Bronchial epithelial cell (primary cell): Measurements from ENCODE around the gene RNF40. TPM values are rescaled to one million over a fixed set of nuclear protein-coding genes. Genes with fewer than 3 reads are reported as not detected.

Source experiments
- DNase-seq: peaks from one replicate; pipeline ENCODE4 v3.0.0-alpha.2; 2010; ENCODE audit warnings: low read depth
- FAIRE-seq: peaks from 2 replicates; lab custom pipeline; 2011; peaks lifted over from hg19 to GRCh38; lab: Jason Lieb, UNC
- H3K27me3 ChIP-seq: 2 replicates; pipeline ENCODE4 v1.5.1; 2011; ENCODE audit warnings: low read length; ENCODE audit not compliant: control insufficient read depth, insufficient read depth
- H3K36me3 ChIP-seq: 2 replicates; pipeline ENCODE4 v1.5.1; 2011; ENCODE audit warnings: low read length; ENCODE audit not compliant: control insufficient read depth, insufficient read depth
- H3K4me3 ChIP-seq: 2 replicates; pipeline ENCODE4 v1.5.1; 2011; ENCODE audit warnings: mild to moderate bottlenecking, low read depth, low read length, control low read depth
- total RNA-seq: library from RNA; depleted of rRNA; stranded (reverse); fragments of >200 nt; gene quantifications from 2 replicates; pipeline ENCODE4 v1.2.1, GENCODE V29; 2014
- TF ChIP-seq, protein P1 (sequence below): IDR thresholded peaks from 2 replicates; pipeline ENCODE4 v1.5.1; 2011; ENCODE audit warnings: mild to moderate bottlenecking, moderate library complexity, low read length, control low read depth, inconsistent platforms; ENCODE audit not compliant: insufficient read depth, severe bottlenecking

The RNF40 gene
- total RNA-seq, 1 donor from 2014 or later: 38.7 TPM

DNA sequence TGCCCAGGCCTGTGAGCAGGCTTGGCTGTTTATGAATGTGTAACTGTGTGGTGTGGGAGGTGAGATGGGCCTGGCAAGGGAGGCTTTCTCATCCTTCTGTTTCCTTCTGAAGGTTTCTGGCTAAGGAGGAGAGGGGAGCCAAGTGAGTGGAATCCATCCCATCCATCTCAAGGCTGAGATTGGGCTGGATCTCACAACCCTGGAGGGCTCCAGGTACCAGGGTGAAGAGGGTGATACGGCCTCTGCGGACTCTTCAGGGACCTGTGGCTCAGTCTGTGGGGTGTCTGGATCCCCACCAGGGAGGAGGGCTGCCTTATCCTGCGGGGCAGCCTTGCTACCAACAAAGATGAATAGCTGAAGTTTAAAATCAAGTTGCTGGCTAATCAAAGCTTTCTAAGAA, 17.9 kb downstream of the RNF40 start:
- no peak overlapping the region for H3K4me3 ChIP-seq
- no peaks in the 10 kb centered on the region for H3K27me3 ChIP-seq
- DNase-seq (no peak), FAIRE-seq (no peak)
- TF ChIP-seq, protein P1, sequence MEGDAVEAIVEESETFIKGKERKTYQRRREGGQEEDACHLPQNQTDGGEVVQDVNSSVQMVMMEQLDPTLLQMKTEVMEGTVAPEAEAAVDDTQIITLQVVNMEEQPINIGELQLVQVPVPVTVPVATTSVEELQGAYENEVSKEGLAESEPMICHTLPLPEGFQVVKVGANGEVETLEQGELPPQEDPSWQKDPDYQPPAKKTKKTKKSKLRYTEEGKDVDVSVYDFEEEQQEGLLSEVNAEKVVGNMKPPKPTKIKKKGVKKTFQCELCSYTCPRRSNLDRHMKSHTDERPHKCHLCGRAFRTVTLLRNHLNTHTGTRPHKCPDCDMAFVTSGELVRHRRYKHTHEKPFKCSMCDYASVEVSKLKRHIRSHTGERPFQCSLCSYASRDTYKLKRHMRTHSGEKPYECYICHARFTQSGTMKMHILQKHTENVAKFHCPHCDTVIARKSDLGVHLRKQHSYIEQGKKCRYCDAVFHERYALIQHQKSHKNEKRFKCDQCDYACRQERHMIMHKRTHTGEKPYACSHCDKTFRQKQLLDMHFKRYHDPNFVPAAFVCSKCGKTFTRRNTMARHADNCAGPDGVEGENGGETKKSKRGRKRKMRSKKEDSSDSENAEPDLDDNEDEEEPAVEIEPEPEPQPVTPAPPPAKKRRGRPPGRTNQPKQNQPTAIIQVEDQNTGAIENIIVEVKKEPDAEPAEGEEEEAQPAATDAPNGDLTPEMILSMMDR: no peak
- peaks cover 13% of the 10 kb centered on the region for H3K36me3 ChIP-seq

- TF ChIP-seq, protein P1: no peak
- DNase-seq (no peak), FAIRE-seq (no peak)
- Histone ChIP-seq H3K27me3 (no peaks in the 10 kb centered on the region), H3K36me3 (peaks cover 13% of the 10 kb centered on the region), H3K4me3 (no peak overlapping the region)
Observed at GRCh38 chr16:30780549-30780948, 18.4 kb downstream of the RNF40 start.

- Histone ChIP-seq H3K27me3 (no peaks in the 10 kb centered on the region), H3K4me3 (no peak overlapping the region), H3K36me3 (peaks cover 13% of the 10 kb centered on the region)
- FAIRE-seq: no peak
- no peak for DNase-seq
- TF ChIP-seq, protein P1: no peak
Observed at GRCh38 chr16:30782486-30783279, 20.6 kb downstream of the RNF40 start.

DNA sequence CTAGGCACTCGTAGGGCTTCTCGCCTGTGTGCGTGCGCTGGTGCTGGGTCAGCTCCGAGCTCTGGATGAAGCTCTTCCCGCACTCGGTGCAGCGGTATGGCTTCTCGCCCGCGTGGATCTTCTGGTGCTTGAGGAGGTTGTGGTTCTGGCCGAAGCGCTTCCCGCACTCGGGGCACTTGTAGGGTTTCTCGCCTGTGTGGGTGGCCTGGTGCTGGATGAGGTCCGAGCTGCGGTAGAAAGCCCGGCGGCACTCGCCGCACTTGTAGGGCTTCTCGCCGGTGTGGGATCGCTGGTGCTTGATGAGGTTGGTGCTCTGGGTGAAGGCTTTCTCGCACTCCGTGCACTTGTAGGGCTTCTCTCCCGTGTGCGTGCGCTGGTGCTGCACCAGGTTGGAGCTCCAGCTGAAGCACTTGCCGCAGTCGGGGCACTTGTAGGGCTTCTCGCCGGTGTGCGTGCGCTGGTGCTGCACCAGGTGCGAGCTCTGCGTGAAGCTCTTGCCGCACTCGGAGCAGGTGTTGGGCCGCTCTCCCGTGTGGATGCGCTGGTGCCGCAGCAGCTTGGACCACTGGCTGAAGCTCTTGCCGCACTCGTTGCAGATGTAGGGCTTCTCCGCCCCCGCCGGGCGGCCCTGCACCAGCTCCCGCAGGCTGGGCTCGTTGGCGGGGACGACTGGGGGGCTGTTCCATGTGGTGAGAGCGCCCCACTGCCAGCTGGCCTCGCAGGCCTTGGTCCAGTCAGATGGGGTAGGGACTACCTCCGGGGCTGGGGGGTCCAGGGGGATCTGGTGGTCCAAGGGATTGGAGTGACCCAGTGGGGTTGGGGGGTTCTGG, 21.4 kb downstream of the RNF40 start:
- DNase-seq (no peak), FAIRE-seq (no peak)
- Histone ChIP-seq H3K36me3 (peaks cover 13% of the 10 kb centered on the region), H3K4me3 (no peak overlapping the region), H3K27me3 (no peaks in the 10 kb centered on the region)
- TF ChIP-seq, protein P1: no peak

- FAIRE-seq (no peak), DNase-seq (no peak)
- no peaks in the 10 kb centered on the region for H3K27me3 ChIP-seq
- peaks cover 13% of the 10 kb centered on the region for H3K36me3 ChIP-seq
- H3K4me3 ChIP-seq: no peak overlapping the region
- TF ChIP-seq, protein P1: no peak
Observed at GRCh38 chr16:30784215-30784614, 22.1 kb downstream of the RNF40 start.
